Gastroesophageal sphincter (tissue), 3 donors: ENCODE measurements around the gene LCNL1.

Experiments used
- POLR2A ChIP-seq, 2 donors: fragments of 450-650 bp; IDR thresholded peaks; one replicate each; pipeline ENCODE4 v1.6.1; 2017; ENCODE audit warnings: antibody characterized with exemption in 2 of 2, mild to moderate bottlenecking in 2 of 2, moderate library complexity in 1 of 2
- POLR2AphosphoS5 ChIP-seq: sonication (generic); formaldehyde crosslinking; IDR thresholded peaks from one replicate; pipeline ENCODE4 v1.6.1; 2017; ENCODE audit warnings: antibody characterized with exemption
- TF ChIP-seq, protein P1 (sequence below), 4 experiments: fragments of 200-600 bp in 2 of 4; fragments of 450-650 bp in 2 of 4; sonication (generic) in 1 of 4; IDR thresholded peaks; one replicate each; pipeline ENCODE4 v1.5.1; 2017 to 2019; ENCODE audit warnings: antibody characterized with exemption in 4 of 4, mild to moderate bottlenecking in 2 of 4, moderate library complexity in 2 of 4

DNA sequence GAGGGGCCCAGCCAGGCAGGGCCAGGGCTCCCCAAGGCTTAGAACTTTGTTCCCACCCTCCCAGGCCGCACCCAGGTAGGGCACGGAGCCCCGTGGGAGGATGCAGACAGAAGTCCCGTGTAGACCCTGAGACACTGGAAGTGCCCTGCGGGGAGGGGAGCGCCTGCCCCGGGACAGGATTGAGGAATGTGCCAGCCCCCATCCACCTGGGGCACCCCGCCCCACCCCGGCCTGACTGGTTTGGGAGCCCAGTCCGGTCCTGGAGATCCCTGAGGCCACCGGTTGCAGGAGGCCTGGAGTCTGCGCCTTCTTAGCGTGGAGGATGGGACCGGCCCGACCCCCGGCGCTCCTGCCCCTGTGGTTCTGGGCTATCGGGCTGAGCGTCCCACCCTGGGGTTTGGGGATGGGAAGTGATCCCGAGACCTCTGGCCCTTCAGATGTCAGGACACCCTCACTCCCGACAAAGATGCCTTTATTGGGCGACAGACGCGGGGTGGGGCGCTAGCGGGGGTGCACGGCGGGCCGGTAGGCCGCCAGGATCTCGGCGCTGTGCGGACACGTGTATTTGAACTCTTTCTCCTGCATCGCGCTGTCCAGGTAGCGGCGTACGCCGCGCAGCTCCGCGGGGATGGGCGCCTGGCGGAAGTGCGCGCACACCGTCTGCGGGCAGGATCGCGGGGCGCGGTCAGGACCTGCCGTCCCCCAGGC, 11.5 kb downstream of the LCNL1 start:
- TF ChIP-seq POLR2A (IDR thresholded peaks at IDR 0.05), result no peak
- TF ChIP-seq, protein P1, sequence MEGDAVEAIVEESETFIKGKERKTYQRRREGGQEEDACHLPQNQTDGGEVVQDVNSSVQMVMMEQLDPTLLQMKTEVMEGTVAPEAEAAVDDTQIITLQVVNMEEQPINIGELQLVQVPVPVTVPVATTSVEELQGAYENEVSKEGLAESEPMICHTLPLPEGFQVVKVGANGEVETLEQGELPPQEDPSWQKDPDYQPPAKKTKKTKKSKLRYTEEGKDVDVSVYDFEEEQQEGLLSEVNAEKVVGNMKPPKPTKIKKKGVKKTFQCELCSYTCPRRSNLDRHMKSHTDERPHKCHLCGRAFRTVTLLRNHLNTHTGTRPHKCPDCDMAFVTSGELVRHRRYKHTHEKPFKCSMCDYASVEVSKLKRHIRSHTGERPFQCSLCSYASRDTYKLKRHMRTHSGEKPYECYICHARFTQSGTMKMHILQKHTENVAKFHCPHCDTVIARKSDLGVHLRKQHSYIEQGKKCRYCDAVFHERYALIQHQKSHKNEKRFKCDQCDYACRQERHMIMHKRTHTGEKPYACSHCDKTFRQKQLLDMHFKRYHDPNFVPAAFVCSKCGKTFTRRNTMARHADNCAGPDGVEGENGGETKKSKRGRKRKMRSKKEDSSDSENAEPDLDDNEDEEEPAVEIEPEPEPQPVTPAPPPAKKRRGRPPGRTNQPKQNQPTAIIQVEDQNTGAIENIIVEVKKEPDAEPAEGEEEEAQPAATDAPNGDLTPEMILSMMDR (IDR thresholded peaks at IDR 0.05), result no peak
- no peak for TF ChIP-seq POLR2AphosphoS5
